HG03558 (cell line): ENCODE data around the gene ATAT1.
A peak's percentile ranks its signal among the peaks of the same experiment; 100 is the strongest.
"Not testable (repeated sequence)": the region's sequence is repeated elsewhere in the genome, so short reads cannot be mapped to it uniquely, and the experiment has no call there.

Experiments used
- ATAC-seq: cut with Tn5 transposase; IDR thresholded peaks from one replicate; pipeline ENCODE4 v1.9.1; 2021; ENCODE audit warnings: moderate number of reproducible peaks; ENCODE audit not compliant: unreplicated experiment; ENCODE audit errors: extremely low read depth

The ATAT1 gene

GRCh38 chr6:30646450-30647241, 20.0 kb downstream of the ATAT1 start, which contains the start of gene C6orf136:
C6orf136 (plus strand) TSS chr6:30647133; CDS start chr6:30647232, 99 bp downstream.
- ATAC-seq, result peak; percentile 16

GRCh38 chr6:30647242-30648116, 20.8 kb downstream of the ATAT1 start:
- ATAC-seq, result peak; percentile 36

- no peak for ATAC-seq
Observed at GRCh38 chr6:30651143-30651542, 24.5 kb downstream of the ATAT1 start.

- no peak for ATAC-seq
Observed at GRCh38 chr6:30654798-30655742, 28.4 kb downstream of the ATAT1 start.

- no peak for ATAC-seq
Observed at GRCh38 chr6:30655743-30656094, 29.0 kb downstream of the ATAT1 start.

- ATAC-seq, result no peak
Observed at GRCh38 chr6:30656513-30656912, 29.8 kb downstream of the ATAT1 start.

- ATAC-seq, result no peak
Observed at GRCh38 chr6:30657454-30657853, 30.8 kb downstream of the ATAT1 start.

GRCh38 chr6:30657922-30658321, 31.2 kb downstream of the ATAT1 start:
- ATAC-seq, result not testable (repeated sequence)

GRCh38 chr6:30664994-30665767, 38.5 kb downstream of the ATAT1 start:
- ATAC-seq, result no peak

- not testable (repeated sequence) for ATAC-seq
Observed at GRCh38 chr6:30666300-30666699, 39.6 kb downstream of the ATAT1 start.

GRCh38 chr6:30670760-30671527, 44.3 kb downstream of the ATAT1 start:
- no peak for ATAC-seq

GRCh38 chr6:30672445-30673253, 46.0 kb downstream of the ATAT1 start, which contains the start of gene DHX16:
DHX16 (minus strand) TSS chr6:30673006; CDS start chr6:30672841, 165 bp downstream.
- ATAC-seq, result no peak

- ATAC-seq, result no peak
Observed at GRCh38 chr6:30676660-30677285, 50.1 kb downstream of the ATAT1 start.

- no peak for ATAC-seq
Observed at GRCh38 chr6:30678964-30679726, 52.5 kb downstream of the ATAT1 start.

- no peak for ATAC-seq
Observed at GRCh38 chr6:30679765-30680535, 53.3 kb downstream of the ATAT1 start.

GRCh38 chr6:30681766-30682142, 55.1 kb downstream of the ATAT1 start:
- ATAC-seq, result no peak
